ENCODE results near the gene LCE2A.
"Not testable (repeated sequence)": the region's sequence is repeated elsewhere in the genome, so short reads cannot be mapped to it uniquely, and the experiment has no call there.

Gene LCE2A

GRCh38 chr1:152697701-152698600 lies at the start of gene LCE2A:
LCE2A (plus strand) TSS chr1:152698345; CDS start chr1:152698902, 557 bp downstream.
- DNase-seq (ENCODE audit: low read depth), result no peak
- H3K4me3 ChIP-seq (ENCODE audit: low read depth, low read length), result no peak within 1 kb of the TSS
- TF ChIP-seq, protein P1, sequence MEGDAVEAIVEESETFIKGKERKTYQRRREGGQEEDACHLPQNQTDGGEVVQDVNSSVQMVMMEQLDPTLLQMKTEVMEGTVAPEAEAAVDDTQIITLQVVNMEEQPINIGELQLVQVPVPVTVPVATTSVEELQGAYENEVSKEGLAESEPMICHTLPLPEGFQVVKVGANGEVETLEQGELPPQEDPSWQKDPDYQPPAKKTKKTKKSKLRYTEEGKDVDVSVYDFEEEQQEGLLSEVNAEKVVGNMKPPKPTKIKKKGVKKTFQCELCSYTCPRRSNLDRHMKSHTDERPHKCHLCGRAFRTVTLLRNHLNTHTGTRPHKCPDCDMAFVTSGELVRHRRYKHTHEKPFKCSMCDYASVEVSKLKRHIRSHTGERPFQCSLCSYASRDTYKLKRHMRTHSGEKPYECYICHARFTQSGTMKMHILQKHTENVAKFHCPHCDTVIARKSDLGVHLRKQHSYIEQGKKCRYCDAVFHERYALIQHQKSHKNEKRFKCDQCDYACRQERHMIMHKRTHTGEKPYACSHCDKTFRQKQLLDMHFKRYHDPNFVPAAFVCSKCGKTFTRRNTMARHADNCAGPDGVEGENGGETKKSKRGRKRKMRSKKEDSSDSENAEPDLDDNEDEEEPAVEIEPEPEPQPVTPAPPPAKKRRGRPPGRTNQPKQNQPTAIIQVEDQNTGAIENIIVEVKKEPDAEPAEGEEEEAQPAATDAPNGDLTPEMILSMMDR (IDR thresholded peaks at IDR 0.05; ENCODE audit: control insufficient read depth, extremely low read depth, insufficient read depth), result no peak

- peak; percentile 23 for DNase-seq (ENCODE audit: low read depth)
- TF ChIP-seq, protein P1 (IDR thresholded peaks at IDR 0.05; ENCODE audit: control insufficient read depth, extremely low read depth, insufficient read depth), result peak; percentile 78
- no peak overlapping the region for H3K4me3 ChIP-seq (ENCODE audit: low read depth, low read length)
Measured at GRCh38 chr1:152654110-152654509, 44.0 kb upstream of the LCE2A start.

- TF ChIP-seq, protein P1 (IDR thresholded peaks at IDR 0.05; ENCODE audit: control insufficient read depth, extremely low read depth, insufficient read depth), result no peak
- no peak for DNase-seq (ENCODE audit: low read depth)
- H3K4me3 ChIP-seq (ENCODE audit: low read depth, low read length), result no peak overlapping the region
Measured at GRCh38 chr1:152656459-152656858, 41.7 kb upstream of the LCE2A start.

DNA sequence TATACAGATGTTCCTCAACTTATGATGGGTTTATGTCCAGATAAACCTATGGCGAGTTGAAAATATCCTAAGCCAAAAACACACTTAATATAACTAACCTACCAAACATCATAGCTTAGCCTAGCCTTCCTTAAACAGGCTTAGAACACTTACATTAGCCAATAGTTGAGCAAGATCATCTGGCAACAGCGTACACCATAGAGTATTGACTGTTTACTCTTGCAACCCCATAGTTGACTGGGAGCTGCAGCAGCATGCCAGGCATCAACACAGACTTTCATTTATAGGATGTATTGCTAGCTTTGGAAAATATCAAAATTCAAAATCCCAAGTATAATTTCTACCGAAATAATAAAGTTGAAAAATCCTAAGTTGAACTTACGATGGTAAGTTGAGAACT lies 40.5 kb upstream of the LCE2A start:
- DNase-seq (ENCODE audit: low read depth), result no peak
- no peak overlapping the region for H3K4me3 ChIP-seq (ENCODE audit: low read depth, low read length)
- TF ChIP-seq, protein P1 (IDR thresholded peaks at IDR 0.05; ENCODE audit: control insufficient read depth, extremely low read depth, insufficient read depth), result no peak

DNA sequence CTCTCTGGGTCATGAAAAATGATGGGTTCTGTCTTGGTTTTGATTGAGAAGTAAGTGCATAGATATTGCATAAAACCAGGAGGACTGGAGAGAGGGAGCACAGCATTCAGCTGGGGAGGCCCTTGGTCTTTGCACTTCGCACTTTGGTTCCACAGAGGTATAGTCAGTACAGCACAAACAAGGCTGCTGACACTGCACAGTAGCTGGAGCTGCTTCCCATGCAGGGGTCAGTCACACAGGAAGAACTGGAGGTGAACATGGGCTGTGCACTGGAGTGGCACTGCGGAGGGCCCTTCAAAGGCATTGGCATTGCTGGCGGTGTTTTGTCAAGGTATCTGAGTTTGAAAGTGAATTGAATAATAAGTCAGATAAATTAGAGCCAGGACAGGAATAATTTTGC lies 39.5 kb upstream of the LCE2A start:
- no peak for DNase-seq (ENCODE audit: low read depth)
- TF ChIP-seq, protein P1 (IDR thresholded peaks at IDR 0.05; ENCODE audit: control insufficient read depth, extremely low read depth, insufficient read depth), result no peak
- H3K4me3 ChIP-seq (ENCODE audit: low read depth, low read length), result no peak overlapping the region

DNA sequence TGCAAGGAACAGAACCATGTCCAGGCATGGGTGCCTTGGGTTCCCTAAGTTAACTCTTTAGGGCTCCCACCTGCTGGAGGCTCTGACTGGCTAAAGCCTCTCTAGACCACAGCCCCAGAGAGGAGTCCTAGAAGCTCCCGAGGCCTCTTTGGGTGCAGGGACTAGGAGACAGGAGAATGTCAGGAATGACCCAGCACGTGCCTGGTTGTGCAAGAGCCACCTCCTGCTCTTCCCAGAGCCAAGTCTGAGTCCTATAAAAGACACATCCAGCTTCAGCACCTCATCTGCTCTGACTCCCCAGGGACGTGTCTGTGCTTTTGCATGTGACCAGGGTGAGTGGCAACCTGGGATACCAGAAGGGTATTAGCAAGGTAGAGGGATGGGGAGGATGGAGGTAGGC lies 35.0 kb upstream of the LCE2A start, which contains the start of gene LCE2D:
TSS of gene LCE2D (plus strand) at position 283 of the 400 bp plus-strand sequence. CDS start 726 bp downstream, outside the sequence.
- DNase-seq (ENCODE audit: low read depth), result no peak
- H3K4me3 ChIP-seq (ENCODE audit: low read depth, low read length), result no peak within 1 kb of the TSS
- TF ChIP-seq, protein P1 (IDR thresholded peaks at IDR 0.05; ENCODE audit: control insufficient read depth, extremely low read depth, insufficient read depth), result no peak

DNA sequence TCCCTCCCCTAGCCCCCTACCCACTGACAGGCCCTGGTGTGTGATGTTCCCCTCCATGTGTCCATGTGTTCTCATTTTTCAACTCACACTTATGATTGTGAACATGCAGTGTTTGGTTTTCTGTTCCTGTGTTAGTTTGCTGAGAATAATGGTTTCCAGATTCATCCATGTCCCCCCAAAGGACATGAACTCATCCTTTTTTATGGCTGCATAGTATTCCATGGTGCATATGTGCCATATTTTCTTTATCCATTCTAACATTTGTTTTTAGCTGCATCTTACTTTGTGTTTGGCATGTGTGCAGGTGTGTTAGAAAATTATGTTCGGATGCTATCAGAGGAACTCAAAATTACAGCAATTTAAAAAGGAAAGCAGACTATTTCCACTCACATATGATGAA lies 32.0 kb upstream of the LCE2A start:
- H3K4me3 ChIP-seq (ENCODE audit: low read depth, low read length); DNase-seq (ENCODE audit: low read depth): not testable (repeated sequence)
